Suppressor macrophage (primary cell): ENCODE data around the gene LDB2.

Source experiments
- DNase-seq, 4 experiments: peaks; one replicate each; pipeline ENCODE4 v3.0.0-alpha.2; 2020 to 2022

LDB2 gene

GRCh38 chr4:16801356-16801755 lies 97.1 kb downstream of the LDB2 start:
- no peak for DNase-seq

GRCh38 chr4:16794816-16795445 lies 103.5 kb downstream of the LDB2 start:
- peak; percentile 52 to 72 (median 58) for DNase-seq

- DNase-seq, result no peak
Measured at GRCh38 chr4:16791460-16791859, 107.0 kb downstream of the LDB2 start.

GRCh38 chr4:16790508-16790907 lies 107.9 kb downstream of the LDB2 start:
- DNase-seq, result no peak

GRCh38 chr4:16788868-16789267 lies 109.6 kb downstream of the LDB2 start:
- no peak for DNase-seq

GRCh38 chr4:16785793-16786527 lies 112.5 kb downstream of the LDB2 start:
- no peak for DNase-seq

GRCh38 chr4:16783119-16783518 lies 115.3 kb downstream of the LDB2 start:
- DNase-seq, result no peak

- no peak for DNase-seq
Measured at GRCh38 chr4:16779028-16779675, 119.3 kb downstream of the LDB2 start.

GRCh38 chr4:16777726-16778125 lies 120.7 kb downstream of the LDB2 start:
- DNase-seq, result no peak

- DNase-seq, result no peak
Measured at GRCh38 chr4:16775411-16776154, 122.9 kb downstream of the LDB2 start.

- no peak for DNase-seq
Measured at GRCh38 chr4:16772366-16772850, 126.0 kb downstream of the LDB2 start.

GRCh38 chr4:16770710-16771285 lies 127.6 kb downstream of the LDB2 start:
- DNase-seq, result no peak

- DNase-seq, result no peak
Measured at GRCh38 chr4:16767861-16768260, 130.6 kb downstream of the LDB2 start.

GRCh38 chr4:16767251-16767650 lies 131.2 kb downstream of the LDB2 start:
- DNase-seq, result no peak

- DNase-seq, result no peak
Measured at GRCh38 chr4:16765546-16765945, 132.9 kb downstream of the LDB2 start.

GRCh38 chr4:16764622-16765021 lies 133.8 kb downstream of the LDB2 start:
- DNase-seq, result no peak

- DNase-seq, result no peak
Measured at GRCh38 chr4:16760617-16761363, 137.7 kb downstream of the LDB2 start.

- no peak for DNase-seq
Measured at GRCh38 chr4:16759931-16760582, 138.4 kb downstream of the LDB2 start.

- DNase-seq, result no peak
Measured at GRCh38 chr4:16758816-16759215, 139.6 kb downstream of the LDB2 start.

GRCh38 chr4:16758255-16758654 lies 140.2 kb downstream of the LDB2 start:
- no peak for DNase-seq

GRCh38 chr4:16757080-16757521 lies 141.3 kb downstream of the LDB2 start:
- no peak for DNase-seq
